ENCODE results near the gene CAMTA1.

The CAMTA1 gene

DNA sequence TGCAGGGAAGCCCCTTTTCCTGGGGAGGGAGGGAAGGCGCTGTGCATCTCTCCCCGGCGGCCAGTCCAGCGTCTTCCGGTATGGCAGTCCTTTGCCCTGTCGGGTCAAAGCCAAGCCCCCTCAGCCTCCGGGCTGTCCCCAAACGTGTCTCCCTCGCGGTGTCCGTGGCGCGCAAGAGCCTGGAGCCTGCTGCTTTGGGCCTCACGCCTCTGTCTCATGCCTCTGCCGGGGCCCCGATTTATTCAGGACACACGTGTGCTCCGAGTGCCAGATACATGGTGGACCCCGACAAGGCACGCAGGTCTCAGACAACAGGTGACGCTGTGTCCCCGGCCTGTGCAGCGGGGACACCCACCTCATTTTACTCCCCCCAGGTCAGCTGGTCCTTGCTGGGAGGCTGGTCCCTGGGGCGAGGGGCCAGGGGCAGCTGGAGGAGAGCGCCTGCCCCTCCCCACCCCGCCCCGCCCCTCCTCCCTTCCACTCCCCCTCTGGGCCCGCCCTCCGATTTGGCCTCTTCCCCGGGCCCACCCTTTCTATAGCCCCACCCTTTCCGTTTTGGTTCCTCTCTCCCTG lies 176.7 kb downstream of the CAMTA1 start:
- no peak for DNase-seq

DNA sequence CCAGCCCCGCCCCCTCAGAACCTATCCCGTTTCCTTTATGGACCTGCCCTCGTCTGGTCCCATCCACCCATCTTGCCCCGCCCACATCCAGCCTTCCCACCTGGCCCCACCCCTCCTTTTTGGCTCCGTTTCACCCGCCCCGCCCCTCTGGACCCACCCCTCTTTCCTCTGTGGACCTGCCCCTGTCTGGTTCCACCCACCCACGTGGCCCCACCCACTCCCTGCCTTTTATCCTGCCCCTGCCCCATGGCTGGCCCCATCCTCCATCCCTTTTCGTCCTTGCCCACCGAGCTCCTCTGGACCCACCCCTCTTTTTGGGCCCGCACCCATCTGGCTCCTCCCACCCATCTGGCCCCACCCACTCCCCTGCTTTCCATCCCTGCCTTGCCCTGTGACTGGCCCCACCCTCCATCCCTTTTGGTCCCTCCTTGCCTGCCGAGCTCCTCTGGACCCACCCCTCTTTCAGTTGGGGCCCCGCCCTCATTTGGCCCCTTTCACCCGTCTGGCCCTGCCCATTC lies 177.3 kb downstream of the CAMTA1 start:
- peak; percentile 53 for DNase-seq

DNA sequence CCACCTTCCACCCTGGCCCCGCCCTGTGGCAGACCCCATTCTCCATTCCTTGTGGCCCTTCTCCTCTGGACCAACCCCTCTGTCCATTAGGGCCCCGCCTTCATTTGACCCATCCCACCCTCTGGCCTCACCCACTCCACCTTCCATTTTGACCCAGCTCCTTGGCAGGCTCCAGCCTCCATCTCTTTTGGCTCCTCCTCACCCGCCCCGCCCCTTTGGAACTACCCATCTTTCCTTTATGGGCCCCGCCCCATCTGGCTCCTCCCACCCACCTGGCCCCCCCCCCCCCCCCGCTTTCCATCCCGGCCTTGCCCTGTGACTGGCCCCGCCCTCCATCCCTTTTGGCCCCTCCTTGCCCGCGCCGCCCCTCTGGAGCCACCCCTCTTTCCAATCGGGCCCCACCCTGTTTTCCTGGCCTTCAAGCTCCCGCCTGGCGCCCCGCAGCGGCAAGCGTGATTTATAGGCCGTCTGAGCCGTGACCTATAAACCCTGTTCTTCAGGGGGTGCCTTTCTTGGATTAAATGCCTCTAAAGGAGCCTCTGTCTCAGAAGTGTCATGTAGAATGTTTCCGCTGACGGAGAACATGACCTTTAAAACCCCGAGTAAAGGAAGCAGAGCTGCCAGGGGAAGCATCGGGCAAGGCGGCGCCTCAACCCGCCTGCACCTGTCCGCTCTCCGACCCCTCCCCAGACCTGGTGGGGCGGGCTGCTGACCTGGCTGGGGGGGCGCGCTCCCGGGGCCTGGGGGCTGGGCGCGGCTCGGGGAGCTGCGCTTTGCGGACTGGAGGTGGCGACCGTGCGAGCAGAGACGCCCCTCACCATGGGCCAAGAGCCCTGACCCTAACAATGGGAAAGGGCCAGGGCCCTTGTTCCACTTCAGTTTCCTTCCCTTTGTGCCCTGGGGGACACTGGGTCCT lies 178.0 kb downstream of the CAMTA1 start:
- peak; percentile 54 for DNase-seq

DNA sequence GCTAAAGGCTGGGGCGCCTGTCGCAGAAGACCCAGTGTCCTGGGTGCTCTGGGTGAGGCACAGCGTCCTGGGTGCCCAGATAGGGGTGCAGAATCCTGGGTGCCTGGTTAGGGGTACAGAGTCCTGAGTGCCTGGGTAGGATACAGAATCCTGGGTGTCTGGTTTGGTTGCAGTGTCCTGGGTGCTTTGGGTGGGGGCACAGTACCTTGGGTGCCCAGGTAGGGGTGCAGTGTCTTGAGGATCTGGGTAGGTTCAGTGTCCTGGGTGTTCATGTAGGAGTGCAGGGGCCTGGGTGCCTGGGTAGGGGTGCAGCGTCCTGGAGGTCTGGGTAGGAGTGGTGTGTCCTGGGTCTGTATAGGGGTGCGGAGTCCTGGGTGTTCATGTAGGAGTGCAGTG lies 178.7 kb downstream of the CAMTA1 start:
- no peak for DNase-seq

DNA sequence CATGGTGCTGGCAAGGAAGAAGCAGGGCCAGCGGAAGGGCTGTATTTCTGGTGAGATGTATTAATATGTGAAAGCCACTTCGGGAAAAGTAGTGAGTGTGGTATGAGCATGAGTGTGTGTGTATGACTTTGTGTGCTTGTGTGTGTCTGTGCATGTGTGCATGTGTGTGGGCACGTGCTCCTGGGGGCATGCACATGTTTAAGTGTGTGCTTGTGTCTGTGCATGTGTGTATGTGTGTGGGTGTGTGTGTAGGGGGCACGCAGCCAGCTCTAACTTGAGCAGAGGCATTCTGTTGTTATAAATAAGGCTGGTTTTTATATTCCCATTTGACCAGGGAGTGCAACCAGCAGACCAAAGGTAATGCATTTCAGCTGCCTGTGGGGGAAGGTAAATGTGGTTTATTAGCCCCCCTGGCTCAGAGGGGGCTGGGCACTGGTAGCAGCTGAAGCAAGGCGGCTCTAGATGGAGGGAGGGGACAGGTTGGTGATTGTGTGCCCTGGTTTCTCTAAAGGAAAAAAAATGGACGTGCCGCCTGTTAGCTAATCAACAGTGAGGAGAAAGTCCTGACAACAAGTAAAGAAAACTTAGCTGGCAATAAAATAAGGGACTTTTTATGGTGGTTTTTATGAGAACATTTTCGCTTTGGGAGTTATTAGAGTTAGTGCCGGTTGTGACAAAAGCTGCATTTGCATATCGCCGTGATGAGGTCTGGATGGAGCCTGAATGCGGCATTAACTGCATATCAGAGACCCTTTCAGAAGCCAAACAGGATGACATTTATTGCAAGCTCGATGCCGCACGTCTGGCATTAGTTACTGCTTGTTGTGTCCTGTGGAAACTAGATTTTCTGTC lies 180.1 kb downstream of the CAMTA1 start:
- DNase-seq: no peak

DNA sequence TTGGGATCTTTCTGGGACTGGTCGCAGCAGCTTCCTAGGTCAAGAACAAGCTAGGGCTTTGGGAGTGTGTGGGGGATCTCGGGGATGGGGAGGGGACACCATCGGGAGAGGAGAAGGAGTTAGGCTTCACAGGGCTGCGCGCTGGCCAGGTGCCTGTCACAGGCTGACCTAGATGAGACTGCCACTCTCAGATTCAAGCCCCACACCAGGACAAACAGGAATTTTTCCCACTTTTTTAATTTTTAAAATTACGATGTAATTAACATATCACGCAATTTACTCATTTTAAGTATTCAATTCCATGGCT lies 180.6 kb downstream of the CAMTA1 start:
- no peak for DNase-seq

DNA sequence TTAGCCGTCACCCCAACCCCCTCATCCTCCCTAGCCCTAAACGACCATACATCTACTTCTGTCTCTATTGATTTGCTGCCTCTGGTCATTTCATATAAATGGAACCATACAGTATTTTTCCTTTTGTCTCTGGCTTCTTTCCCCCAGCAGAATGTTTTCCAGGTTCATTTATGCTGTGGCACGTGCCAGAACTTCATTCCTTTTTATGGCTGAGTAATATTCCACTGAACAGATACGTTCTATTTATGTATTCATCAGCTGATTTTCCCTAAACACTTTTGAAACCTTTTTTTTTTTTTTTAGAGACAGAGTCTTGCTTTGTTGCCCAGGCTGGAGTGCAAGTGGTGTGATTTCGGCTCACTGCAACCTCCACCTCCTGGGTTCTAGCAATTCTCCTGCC lies 181.1 kb downstream of the CAMTA1 start:
- no peak for DNase-seq

DNA sequence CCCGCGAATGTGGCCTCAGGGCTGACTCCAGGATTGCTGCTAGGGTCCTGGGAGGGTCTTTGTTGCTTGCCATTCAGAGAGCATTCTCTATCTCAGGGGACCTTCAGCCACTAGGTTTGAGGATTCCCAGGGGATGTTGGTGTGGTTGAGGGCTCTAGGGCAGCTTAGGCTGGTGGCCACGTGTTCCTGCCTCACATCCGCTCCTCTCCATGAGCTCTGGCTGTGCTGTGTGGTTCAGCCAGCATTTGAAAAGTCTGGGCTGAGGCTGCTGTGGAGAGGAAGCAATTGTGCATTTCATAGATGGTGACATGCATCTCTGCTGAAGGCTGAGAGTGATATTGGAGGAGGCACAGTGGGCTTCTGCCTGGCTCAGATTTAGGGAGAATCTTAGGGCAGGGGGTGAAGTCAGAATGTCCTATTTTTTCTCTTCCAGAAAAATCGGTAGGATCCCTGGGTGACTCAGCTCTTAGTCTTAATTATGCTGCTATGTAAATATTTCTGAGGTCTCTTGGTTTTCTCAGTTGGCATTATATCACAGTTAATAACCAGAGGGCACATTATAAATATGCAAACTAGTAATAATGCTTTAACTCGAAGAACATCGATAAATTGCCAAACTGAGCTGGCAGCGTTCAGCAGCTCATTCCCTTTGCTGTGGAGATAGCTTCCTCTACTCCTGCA lies 182.3 kb downstream of the CAMTA1 start:
- DNase-seq: no peak

DNA sequence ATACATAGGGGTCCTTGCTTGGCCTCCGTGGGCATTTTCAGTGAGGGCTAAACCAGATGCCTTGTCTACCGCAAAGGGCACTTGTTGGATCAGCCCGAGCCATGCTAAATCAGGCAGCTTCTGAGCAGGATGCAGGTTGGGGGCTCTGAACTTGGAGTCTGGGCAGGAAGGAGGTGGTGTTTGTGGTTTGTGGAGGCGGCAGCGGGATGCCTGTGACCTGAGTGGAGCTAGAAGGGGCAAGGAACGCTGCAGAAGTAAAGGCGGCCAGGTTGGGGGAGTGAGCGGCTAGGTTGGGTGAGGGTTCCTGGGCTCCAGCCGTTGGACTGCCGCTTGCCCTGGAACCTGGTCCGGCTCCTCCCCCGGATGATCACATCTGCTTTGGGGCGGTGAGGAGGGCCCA lies 183.9 kb downstream of the CAMTA1 start:
- no peak for DNase-seq

DNA sequence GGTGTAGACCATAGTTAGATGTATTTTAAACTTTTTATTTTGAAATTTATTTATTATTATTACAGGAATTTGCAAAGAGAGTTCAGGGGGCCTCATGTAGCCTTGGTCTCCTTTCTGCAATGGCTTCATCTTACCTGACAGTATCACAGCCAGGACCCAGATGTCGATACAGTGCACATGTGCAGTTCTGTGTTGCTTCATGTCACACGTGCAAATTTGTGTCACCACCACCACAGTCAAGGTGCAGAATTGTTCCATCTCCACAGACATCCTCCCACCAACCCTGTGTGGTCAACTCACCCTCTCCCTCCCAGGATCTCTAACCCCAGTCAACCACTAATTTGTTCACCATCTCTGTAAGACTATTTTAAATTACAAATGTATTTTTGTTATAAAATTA lies 184.5 kb downstream of the CAMTA1 start:
- no peak for DNase-seq

DNA sequence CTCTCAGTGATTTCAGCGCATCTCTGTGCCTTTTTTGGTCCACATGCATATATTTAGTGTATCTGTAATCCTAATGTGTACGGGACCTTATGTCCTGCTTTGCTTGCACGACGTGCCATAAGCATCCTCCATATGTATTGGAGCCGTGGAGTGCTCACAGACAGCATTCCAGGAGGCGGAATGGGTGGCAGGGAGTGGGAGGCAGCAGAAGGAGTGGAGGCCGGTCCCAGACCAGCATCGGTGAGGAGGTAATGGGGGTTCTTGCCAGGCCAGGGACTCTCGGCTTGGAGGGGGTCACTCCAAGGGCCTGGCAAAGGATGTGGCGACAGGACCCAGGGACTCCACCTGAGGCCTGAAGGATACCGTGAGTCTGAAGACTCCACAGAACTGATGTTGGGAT lies 185.0 kb downstream of the CAMTA1 start:
- DNase-seq: no peak

DNA sequence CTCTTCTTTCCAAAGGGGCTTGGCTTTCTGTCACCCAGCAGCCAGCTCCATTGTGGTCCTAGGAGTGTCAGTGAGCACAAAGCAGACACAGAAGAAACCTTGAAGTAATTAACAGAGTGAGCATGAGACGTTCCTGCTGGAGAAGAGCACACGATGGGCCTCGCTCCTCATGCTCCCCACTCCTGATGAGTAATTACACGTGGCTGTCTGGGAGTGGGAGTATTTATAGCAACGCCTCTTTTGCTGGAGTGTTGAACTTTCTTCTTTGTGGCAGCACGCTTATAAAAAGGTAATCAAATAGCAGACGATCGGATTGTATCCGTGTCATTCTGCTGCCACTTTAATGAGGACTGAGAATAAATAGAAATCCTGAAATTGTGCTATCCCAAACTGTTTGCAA lies 185.8 kb downstream of the CAMTA1 start:
- DNase-seq: no peak

DNA sequence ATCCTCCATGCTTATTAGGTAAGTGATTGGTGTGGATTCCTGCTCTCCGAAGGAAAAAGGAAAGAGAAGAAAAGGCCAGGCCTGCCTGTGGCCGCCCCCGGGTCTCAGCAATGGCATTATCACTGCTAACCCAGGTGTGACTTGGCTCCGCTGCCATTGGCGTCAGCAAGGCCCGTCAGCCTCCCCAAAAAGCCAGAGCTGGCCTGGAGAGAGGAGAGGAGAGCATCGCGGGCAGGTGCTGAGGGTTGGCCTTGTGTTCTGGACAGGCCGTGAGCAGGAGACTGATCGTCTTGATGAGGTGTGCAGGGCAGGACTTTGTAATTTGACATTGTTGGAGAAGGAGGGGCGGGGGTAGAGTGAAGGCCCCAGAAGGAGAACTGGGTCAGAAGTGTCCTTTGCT lies 186.4 kb downstream of the CAMTA1 start:
- no peak for DNase-seq

DNA sequence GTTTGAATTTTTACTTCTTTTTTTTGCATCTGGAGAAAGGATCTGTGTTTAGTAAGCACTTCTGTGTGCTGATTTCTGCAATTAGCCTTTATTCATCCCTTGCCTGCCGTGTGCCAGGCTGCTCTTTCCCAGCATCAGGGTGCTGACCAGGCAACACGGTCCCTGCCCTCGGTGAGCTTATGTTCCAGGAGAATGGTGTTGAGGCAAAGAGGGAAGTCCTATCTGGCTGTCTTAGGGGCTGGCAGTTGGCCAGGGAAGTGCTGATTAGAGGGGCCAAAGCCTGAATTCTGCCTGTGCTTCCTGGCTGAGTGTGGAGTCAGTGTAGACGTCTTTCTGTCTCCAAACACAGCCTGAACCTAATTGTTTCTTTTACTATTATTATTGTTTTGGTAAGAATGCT lies 187.1 kb downstream of the CAMTA1 start:
- DNase-seq: no peak

DNA sequence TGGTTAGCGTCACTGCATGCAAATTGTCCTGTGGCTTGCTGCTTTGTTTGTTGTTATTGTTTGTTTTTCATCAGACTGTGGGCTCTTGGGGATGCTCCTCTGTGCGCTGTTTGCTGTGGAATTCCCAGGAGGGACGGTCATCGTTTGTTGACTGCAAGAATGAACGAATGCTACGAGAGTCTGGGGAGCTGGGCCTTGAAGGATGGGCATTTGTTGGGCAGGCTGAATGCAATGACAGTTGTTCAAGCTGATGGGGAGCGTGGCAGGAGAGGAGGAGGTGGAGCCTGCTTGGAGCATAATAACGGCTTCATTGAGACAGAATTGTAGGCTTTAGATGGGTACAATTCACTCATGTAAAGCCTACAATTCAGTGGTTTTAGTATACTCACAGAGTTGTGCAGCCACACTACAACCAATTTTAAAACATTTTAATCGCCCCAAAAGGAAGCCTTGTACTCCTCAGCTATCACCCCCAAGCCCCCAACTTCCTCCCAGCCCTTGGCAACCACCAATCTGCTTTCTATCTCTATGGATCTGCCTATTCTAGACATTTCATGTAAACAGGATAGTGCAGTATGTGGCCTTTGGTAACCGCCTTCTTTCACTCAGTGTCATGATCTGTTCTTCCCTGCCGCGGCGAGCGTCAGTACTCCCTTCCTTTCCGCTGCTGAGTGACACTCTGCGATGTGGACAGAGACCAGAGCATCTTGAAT lies 190.2 kb downstream of the CAMTA1 start:
- no peak for DNase-seq

DNA sequence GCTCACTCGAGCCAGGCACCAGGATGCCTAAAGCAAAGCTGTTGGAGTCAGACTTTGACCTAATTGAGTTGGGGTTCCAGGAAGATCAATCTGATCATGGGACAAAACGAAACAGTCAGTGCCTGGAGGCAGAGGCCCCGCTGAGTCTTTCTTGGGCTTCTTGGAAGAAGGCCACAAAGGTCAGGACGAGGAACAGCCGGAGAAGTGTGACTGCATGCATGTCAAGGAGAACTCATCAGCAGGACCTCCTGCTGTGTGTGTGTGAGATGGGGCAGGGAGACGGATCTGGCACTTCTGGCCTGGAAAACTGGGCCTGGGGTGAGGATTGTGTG lies 190.8 kb downstream of the CAMTA1 start:
- no peak for DNase-seq

DNA sequence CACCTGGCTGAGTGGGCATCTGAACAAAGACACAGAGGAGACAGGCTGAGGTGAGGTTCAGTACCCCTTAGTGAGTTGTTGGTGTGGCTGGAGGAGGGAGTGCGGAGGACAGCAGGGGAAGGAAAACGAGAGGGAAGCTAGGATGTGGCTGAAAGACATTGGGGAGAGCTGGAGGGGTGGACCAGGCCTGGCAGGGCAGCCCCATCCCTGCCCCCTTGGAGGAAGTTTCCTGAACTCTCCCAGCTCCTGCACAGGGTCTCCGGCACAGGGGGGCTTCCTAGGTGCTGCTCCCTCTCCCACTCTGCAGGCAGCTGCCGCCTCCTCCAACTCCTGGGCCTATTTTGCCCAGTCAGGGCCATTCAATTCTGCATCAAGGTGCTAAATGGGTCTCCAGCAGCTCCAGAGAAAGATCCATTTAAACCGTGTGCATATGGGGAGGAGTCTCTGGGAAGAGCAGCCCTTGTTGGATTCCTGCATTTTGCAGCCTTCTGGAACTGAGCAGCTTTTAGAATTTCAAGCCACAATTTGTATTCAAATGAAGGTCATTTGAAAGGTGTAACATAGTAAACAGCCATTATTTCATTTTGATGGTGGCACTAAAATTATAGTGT lies 193.9 kb downstream of the CAMTA1 start:
- no peak for DNase-seq

DNA sequence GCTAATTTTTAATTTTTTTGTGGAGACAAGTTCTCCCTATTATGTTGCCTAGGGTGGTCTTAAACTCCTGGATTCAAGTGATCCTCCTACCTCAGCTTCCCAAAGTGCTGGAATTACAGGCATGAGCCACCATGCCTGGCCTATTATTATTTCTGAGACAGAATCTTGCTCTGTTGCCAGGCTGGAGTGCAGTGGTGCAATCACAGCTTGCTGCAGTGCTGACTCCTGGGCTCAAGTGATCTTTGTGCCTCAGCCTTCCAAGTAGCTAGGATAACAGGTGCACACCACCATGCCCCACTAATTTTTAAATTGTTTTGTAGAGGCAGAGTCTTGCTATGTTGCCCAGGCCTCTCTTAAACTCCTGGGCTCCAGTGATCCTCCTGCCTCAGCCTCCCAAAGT lies 196.3 kb downstream of the CAMTA1 start:
- DNase-seq: no peak

DNA sequence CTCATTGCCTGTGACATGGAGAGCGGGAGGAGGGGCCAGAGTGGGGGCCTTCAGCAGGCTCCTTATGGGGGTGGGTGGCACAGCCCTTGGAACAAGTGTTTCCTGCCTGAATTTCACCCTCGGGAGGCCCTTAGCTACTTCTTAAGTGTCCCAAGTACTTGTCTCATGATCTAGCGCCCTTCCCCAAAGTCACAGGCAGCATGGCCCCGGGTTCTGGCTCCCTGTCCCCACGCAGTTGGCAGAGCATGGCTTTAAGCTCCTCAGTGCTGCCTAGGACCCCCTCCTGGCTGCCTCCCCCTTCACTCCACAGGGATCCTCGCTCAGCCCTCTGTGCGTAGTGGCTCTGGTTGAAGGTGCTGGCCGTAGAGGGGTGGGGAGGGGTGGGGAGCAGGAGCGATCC lies 197.2 kb downstream of the CAMTA1 start:
- DNase-seq: no peak

DNA sequence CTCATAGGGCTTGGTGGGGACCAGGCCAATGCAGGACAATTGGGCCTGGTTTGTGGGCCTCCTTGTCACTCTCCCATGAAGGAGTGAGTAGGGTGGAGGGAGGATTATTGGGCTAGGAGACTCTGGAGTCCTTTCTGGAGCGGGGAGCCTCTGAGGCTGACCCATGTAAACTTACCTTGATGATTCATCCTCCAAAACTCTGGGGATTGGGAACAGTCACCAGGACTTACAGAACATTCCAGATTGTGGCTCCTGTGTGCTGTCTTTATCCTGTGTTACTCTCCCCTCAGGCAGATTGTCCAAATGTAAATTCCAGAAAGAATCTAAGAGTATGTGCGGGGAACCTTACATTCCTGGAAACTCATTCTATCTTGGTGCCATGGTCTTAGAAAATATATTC lies 197.6 kb downstream of the CAMTA1 start:
- no peak for DNase-seq

DNA sequence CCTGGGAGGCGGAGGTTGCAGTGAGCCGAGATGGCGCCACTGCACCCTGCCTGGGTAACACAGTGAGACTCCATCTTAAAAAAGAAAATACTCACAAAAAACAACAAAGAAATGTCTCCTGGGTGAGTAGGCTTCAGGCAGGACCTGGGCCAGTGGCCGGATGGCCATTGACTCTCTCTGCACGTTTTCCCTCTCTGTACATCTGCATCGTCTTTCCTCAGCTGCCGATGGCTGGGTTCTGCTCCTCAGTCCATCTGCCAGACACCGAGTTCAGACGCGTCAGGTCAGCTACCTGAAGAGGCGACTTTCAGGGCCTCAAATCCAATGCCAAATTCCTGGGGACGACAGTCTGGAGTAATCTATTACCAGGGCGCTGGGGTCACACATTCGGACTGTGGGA lies 199.3 kb downstream of the CAMTA1 start:
- no peak for DNase-seq

DNA sequence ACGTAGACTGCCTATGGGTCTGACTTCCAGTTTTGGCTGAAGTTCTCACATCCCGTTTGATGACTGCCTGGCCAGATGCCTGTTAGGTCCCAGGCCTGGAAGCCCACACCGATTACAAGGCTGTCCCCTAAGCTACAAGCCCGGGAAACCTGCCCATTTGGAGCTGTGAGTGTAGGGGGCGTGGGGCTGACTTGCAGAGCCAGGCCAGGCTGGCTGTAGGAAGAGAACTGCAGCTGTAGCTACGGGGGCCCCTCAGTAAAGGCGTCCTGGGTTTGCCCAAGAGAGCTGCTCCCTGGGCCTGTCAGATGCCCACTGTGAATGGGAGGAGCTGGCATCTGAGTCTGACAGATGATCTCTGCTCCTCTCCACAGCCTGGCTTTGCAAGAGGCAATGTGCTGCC lies 199.7 kb downstream of the CAMTA1 start:
- no peak for DNase-seq
